ENCODE results near the gene SP5. TPM values are rescaled to one million over a fixed set of nuclear protein-coding genes. Genes with fewer than 3 reads are reported as not detected.

The SP5 gene
- total and polyA plus RNA-seq, 9 of the 15 experiments (the other 6 are each of a cell fraction or from before 2014, with no cell fraction given) = 0.03 to 1.7 (median 0.16) TPM; not detected in 1

- TF ChIP-seq DEAF1 (CRISPR knock-in tag; IDR thresholded peaks at IDR 0.05) (no peak), RNF2 (IDR thresholded peaks at IDR 0.05) (no peak), ZNF282 (CRISPR knock-in tag; IDR thresholded peaks at IDR 0.05) (no peak), U2AF1 (optimal IDR thresholded peaks at IDR 0.05; ENCODE audit: low read depth, low read length) (no peak), BACH1 (tag; IDR thresholded peaks at IDR 0.05) (no peak), ATF7 (IDR thresholded peaks at IDR 0.05) (no peak), JUND (IDR thresholded peaks at IDR 0.05; ENCODE audit: borderline replicate concordance, low read depth, low read length) (no peak), JUND (tag; IDR thresholded peaks at IDR 0.05; ENCODE audit: borderline replicate concordance, low read depth, low read length) (no peak; the same call in 2 of the 3 replicates), ZFP30 (CRISPR knock-in tag; IDR thresholded peaks at IDR 0.05; ENCODE audit: borderline replicate concordance) (no peak), PKNOX1 (IDR thresholded peaks at IDR 0.05) (peak; percentile 12; the same call in 1 of the 2 replicates), MAFG (tag; conservative IDR thresholded peaks at IDR 0.05) (no peak), TARDBP (IDR thresholded peaks at IDR 0.05) (no peak), ZNF766 (CRISPR knock-in tag; conservative IDR thresholded peaks at IDR 0.05) (no peak), CREB5 (CRISPR knock-in tag; IDR thresholded peaks at IDR 0.05) (no peak), EHMT2 (IDR thresholded peaks at IDR 0.05) (peak; percentile 71), MCM5 (IDR thresholded peaks at IDR 0.05; ENCODE audit: low read depth) (no peak), E2F8 (IDR thresholded peaks at IDR 0.05; ENCODE audit: low read depth, partially characterized antibody) (no peak), PURB (CRISPR knock-in tag; IDR thresholded peaks at IDR 0.05; ENCODE audit: low read depth) (no peak)
Observed at GRCh38 chr2:170742000-170742399, 26.9 kb downstream of the SP5 start (continued).
